Progenitor cell of endocrine pancreas (in vitro differentiated cells): ENCODE data around the gene CALN1. TPM values are rescaled to one million over a fixed set of nuclear protein-coding genes. Genes with fewer than 3 reads are reported as not detected.
"Not testable (repeated sequence)": the region's sequence is repeated elsewhere in the genome, so short reads cannot be mapped to it uniquely, and the experiment has no call there.

Source experiments
- DNase-seq: peaks from one replicate; pipeline ENCODE4 v3.0.0; 2021; ENCODE audit warnings: low spot score; ENCODE audit not compliant: unreplicated experiment
- H3K27ac Mint-ChIP-seq: 2 replicates; pipeline ENCODE4 v1.8.0; 2021; ENCODE audit warnings: mild to moderate bottlenecking, moderate library complexity, mixed read lengths
- H3K27me3 Mint-ChIP-seq: 2 replicates; pipeline ENCODE4 v1.8.0; 2021; ENCODE audit warnings: mixed read lengths
- H3K36me3 Mint-ChIP-seq: 2 replicates; pipeline ENCODE4 v1.8.0; 2022; ENCODE audit warnings: mixed read lengths; ENCODE audit not compliant: insufficient read depth
- H3K4me1 Mint-ChIP-seq: 2 replicates; pipeline ENCODE4 v1.8.0; 2021; ENCODE audit warnings: low read depth, mixed read lengths
- H3K4me3 Mint-ChIP-seq: 2 replicates; pipeline ENCODE4 v1.8.0; 2021; ENCODE audit warnings: low read depth, mild to moderate bottlenecking, moderate library complexity, mixed read lengths
- H3K9me3 Mint-ChIP-seq: 2 replicates; pipeline ENCODE4 v1.8.0; 2021; ENCODE audit warnings: low read depth, mixed read lengths
- total RNA-seq: library from RNA; stranded (reverse); gene quantifications from 2 replicates; pipeline ENCODE4 v1.2.1, GENCODE V29; 2021
- TF ChIP-seq, protein P1 (sequence below): fragments of 200-600 bp; sonication (generic); IDR thresholded peaks from one replicate; pipeline ENCODE4 v1.5.0; 2021; ENCODE audit warnings: antibody characterized with exemption, mild to moderate bottlenecking; ENCODE audit not compliant: unreplicated experiment

The CALN1 gene
- total RNA-seq, 1 donor from 2014 or later: 0.79 TPM

- Mint-ChIP-seq H3K36me3 (no peaks in the 10 kb centered on the region), H3K4me3 (no peak overlapping the region), H3K27ac (no peak overlapping the region), H3K9me3 (no peaks in the 10 kb centered on the region), H3K27me3 (peaks cover 3% of the 10 kb centered on the region), H3K4me1 (no peaks in the 10 kb centered on the region)
- DNase-seq: no peak
- TF ChIP-seq, protein P1, sequence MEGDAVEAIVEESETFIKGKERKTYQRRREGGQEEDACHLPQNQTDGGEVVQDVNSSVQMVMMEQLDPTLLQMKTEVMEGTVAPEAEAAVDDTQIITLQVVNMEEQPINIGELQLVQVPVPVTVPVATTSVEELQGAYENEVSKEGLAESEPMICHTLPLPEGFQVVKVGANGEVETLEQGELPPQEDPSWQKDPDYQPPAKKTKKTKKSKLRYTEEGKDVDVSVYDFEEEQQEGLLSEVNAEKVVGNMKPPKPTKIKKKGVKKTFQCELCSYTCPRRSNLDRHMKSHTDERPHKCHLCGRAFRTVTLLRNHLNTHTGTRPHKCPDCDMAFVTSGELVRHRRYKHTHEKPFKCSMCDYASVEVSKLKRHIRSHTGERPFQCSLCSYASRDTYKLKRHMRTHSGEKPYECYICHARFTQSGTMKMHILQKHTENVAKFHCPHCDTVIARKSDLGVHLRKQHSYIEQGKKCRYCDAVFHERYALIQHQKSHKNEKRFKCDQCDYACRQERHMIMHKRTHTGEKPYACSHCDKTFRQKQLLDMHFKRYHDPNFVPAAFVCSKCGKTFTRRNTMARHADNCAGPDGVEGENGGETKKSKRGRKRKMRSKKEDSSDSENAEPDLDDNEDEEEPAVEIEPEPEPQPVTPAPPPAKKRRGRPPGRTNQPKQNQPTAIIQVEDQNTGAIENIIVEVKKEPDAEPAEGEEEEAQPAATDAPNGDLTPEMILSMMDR: no peak
Measured at GRCh38 chr7:71829515-71829914, 582.6 kb downstream of the CALN1 start.

- no peak for DNase-seq
- no peaks in the 10 kb centered on the region for H3K4me1 Mint-ChIP-seq
- no peak overlapping the region for H3K27ac Mint-ChIP-seq
- no peaks in the 10 kb centered on the region for H3K36me3 Mint-ChIP-seq
- H3K27me3 Mint-ChIP-seq: peaks cover 3% of the 10 kb centered on the region
- H3K9me3 Mint-ChIP-seq: no peaks in the 10 kb centered on the region
- TF ChIP-seq, protein P1: no peak
- H3K4me3 Mint-ChIP-seq: no peak overlapping the region
Measured at GRCh38 chr7:71828361-71828760, 583.8 kb downstream of the CALN1 start.

- H3K9me3 Mint-ChIP-seq: no peaks in the 10 kb centered on the region
- TF ChIP-seq, protein P1: no peak
- DNase-seq: no peak
- H3K4me1 Mint-ChIP-seq: no peaks in the 10 kb centered on the region
- no peak overlapping the region for H3K4me3 Mint-ChIP-seq
- H3K27ac Mint-ChIP-seq: no peak overlapping the region
- peaks cover 3% of the 10 kb centered on the region for H3K27me3 Mint-ChIP-seq
- H3K36me3 Mint-ChIP-seq: no peaks in the 10 kb centered on the region
Measured at GRCh38 chr7:71826141-71826540, 586.0 kb downstream of the CALN1 start.

DNA sequence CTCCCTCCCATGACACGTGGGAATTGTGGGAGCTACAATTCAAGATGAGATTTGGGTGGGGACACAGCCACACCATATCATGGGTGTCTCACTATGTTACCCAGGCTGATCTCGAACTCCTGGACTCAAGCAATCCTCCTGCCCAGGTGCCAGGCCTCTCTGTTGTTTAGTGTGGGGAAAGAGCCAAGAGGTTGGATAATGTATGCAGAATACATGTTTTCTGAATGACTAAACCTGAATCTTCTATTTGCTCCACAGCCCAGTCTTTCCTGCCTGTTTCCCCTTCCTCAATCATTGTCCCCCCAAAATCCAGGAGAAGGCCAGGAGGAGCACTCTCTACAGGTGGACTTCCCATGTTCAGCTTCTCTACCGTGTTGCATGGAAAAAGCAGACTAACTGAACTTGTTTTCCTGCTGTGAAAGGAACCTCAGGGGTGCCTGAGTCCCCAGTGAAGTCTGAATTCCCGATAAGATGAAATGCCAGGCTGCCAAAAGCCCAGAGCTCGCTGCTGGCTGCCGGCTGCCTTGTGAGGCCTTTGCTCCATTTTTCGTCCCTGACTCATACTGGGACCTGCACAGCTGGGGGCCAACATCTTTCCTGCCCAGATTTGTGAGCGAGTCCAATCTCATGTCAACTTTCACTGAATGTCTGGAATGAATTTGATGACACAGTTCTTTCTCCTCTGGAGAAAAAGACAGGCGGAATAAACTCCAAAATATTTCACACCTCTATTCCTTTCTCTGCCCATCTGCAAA lies 588.0 kb downstream of the CALN1 start:
- Mint-ChIP-seq H3K4me3 (no peak overlapping the region), H3K27ac (no peak overlapping the region), H3K27me3 (peaks cover 3% of the 10 kb centered on the region), H3K4me1 (no peaks in the 10 kb centered on the region), H3K9me3 (peaks cover 8% of the 10 kb centered on the region), H3K36me3 (no peaks in the 10 kb centered on the region)
- TF ChIP-seq, protein P1: no peak
- DNase-seq: no peak

- H3K36me3 Mint-ChIP-seq, DNase-seq, H3K27me3 Mint-ChIP-seq, H3K4me1 Mint-ChIP-seq, H3K4me3 Mint-ChIP-seq, H3K27ac Mint-ChIP-seq, H3K9me3 Mint-ChIP-seq: not testable (repeated sequence)
Measured at GRCh38 chr7:71822406-71822805, 589.7 kb downstream of the CALN1 start.

- H3K4me1 Mint-ChIP-seq: no peaks in the 10 kb centered on the region
- peaks cover 8% of the 10 kb centered on the region for H3K9me3 Mint-ChIP-seq
- H3K27me3 Mint-ChIP-seq: peaks cover 9% of the 10 kb centered on the region
- no peak for DNase-seq
- no peaks in the 10 kb centered on the region for H3K36me3 Mint-ChIP-seq
- TF ChIP-seq, protein P1: no peak
- H3K27ac Mint-ChIP-seq: no peak overlapping the region
- no peak overlapping the region for H3K4me3 Mint-ChIP-seq
Measured at GRCh38 chr7:71817916-71818315, 594.2 kb downstream of the CALN1 start.
